Measurements from ENCODE around the gene CPA1. TPM values are rescaled to one million over a fixed set of nuclear protein-coding genes. Genes with fewer than 3 reads are reported as not detected.

The CPA1 gene
- total and polyA plus RNA-seq, 2 of the 13 experiments (the other 11 are each of a cell fraction or from before 2014, with no cell fraction given): 0.20 to 0.58 TPM

DNA sequence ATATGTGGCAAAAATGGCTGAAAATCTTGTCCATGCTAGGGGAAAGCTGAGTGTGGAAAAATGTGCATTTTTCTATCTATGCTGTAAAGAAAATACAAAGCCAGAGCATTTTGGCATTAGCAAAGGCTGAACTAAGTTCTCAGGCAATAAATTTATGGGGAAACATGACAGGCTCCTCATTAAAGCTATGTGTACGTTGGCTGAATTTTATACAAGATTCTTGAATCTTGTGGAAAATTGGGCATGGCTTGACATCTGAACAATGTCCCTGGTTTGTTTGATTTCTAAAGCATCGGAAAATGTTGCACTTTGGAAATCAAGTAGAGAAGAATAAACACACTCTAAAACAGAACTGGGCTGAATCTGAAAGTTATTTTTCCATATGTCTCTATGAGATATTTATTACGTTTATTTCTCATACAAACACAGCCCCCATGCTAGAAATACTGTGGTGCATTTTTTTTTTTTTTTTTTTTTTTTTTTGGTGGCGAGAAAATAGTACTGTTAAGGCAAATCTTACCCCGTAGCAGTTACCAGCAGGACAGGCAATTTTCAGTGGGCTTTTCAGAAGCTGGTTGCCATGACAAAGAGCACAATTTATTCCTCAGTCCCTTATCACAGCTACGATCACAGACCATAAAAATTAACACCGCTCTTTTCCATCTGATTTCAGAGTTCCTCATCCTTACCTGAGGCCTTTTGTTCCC, 16.9 kb downstream of the CPA1 start:
- no peak overlapping the region for H3K4me2 ChIP-seq (ENCODE audit: low read depth, low read length)
- ChIA-PET POLR2A (no interaction called here), CTCF (ENCODE audit: low intra/inter-chr PET ratio, low total read pairs) (no interaction called here)
- no peaks in the 10 kb centered on the region for H3K9me3 ChIP-seq (ENCODE audit: low read length)
- H3K79me2 ChIP-seq (ENCODE audit: insufficient read depth, low read length): no peaks in the 10 kb centered on the region
- ATAC-seq (no peak), DNase-seq (ENCODE audit: low spot score) (no peak), FAIRE-seq (no peak)
- no peak overlapping the region for H3K4me3 ChIP-seq (replicated peaks in 1 of 3; ENCODE audit: insufficient read depth in 1 of 3, low read depth in 2 of 3, low read length in 3 of 3)
- 76% methylated on average over 7 of the region's 7 CpGs for WGBS (ENCODE audit: low lambda C conversion rate)
- no peak overlapping the region for H3K9ac ChIP-seq (ENCODE audit: insufficient read depth, low read depth, low read length)
- no peaks in the 10 kb centered on the region for H3K4me1 ChIP-seq (ENCODE audit: insufficient read depth, low read length)
- no peak overlapping the region for H3K27ac ChIP-seq (ENCODE audit: extremely low read length, insufficient read depth, low read length)
- no peaks in the 10 kb centered on the region for H3K36me3 ChIP-seq (replicated peaks in 1 of 2; ENCODE audit: control insufficient read depth in 1 of 2, insufficient read depth in 2 of 2, low read length in 2 of 2)
- H3K27me3 ChIP-seq (ENCODE audit: control insufficient read depth in 1 of 2, insufficient read depth in 2 of 2, low read length in 2 of 2): no peaks in the 10 kb centered on the region
- in situ Hi-C loops (cut with HindIII; ENCODE audit: extremely low pct_ligation_motif_present, low pct_unique_long_range_greater_than_20kb) (no loop called here), intact Hi-C loops (cut with micrococcal nuclease; ENCODE audit: unreplicated experiment) (no loop called here)
- no peak overlapping the region for H2AFZ ChIP-seq (ENCODE audit: low read length)
- BruUV-seq (replicated peaks): no TSS peak
- H4K20me1 ChIP-seq (ENCODE audit: insufficient read depth, low read length): no peaks in the 10 kb centered on the region
- TF ChIP-seq CEBPG (CRISPR knock-in tag; IDR thresholded peaks at IDR 0.05): no peak
- 0 out of 4 replicates have a peak, but pooled peaks of 1 of the 2 experiments have one; percentile 11 for TF ChIP-seq MAFK (conservative IDR thresholded peaks at IDR 0.05 in 1 of 2, IDR thresholded peaks at IDR 0.05 in 1 of 2; ENCODE audit: low read length in 2 of 2)

DNA sequence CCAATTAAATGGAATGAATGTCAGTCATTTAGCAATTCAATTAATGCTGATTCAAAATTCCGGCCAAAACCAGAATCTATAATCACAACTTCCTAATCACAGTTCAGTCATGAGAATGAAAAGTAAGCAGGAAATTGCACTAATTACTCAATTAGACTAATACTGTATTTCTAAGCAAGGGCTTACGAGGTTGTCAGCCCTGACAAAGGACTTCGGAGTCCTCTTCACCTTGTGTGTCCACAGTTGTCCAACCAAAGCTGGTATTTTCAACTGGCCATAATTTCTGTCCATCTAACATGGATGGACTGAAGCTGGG, 17.4 kb downstream of the CPA1 start:
- ATAC-seq (no peak), DNase-seq (ENCODE audit: low spot score) (no peak), FAIRE-seq (no peak)
- no peaks in the 10 kb centered on the region for H3K79me2 ChIP-seq (ENCODE audit: insufficient read depth, low read length)
- no peak overlapping the region for H3K27ac ChIP-seq (ENCODE audit: extremely low read length, insufficient read depth, low read length)
- no peak for TF ChIP-seq MATR3 (CRISPR knock-in tag; IDR thresholded peaks at IDR 0.05)
- no peak for TF ChIP-seq ZSCAN22 (CRISPR knock-in tag; IDR thresholded peaks at IDR 0.05)
- TF ChIP-seq PRDM15 (CRISPR knock-in tag; IDR thresholded peaks at IDR 0.05): no peak
- TF ChIP-seq GLMP (CRISPR knock-in tag; IDR thresholded peaks at IDR 0.05; ENCODE audit: borderline replicate concordance): no peak
- H2AFZ ChIP-seq (ENCODE audit: low read length): no peak overlapping the region
- no peaks in the 10 kb centered on the region for H3K27me3 ChIP-seq (ENCODE audit: control insufficient read depth in 1 of 2, insufficient read depth in 2 of 2, low read length in 2 of 2)
- no peak overlapping the region for H3K4me3 ChIP-seq (replicated peaks in 1 of 3; ENCODE audit: insufficient read depth in 1 of 3, low read depth in 2 of 3, low read length in 3 of 3)
- intact Hi-C loops (cut with micrococcal nuclease; ENCODE audit: unreplicated experiment) (no loop called here), in situ Hi-C loops (cut with HindIII; ENCODE audit: extremely low pct_ligation_motif_present, low pct_unique_long_range_greater_than_20kb) (no loop called here)
- ChIA-PET CTCF (ENCODE audit: low intra/inter-chr PET ratio, low total read pairs) (no interaction called here), POLR2A (no interaction called here)
- no TSS peak for BruUV-seq (replicated peaks)
- no peaks in the 10 kb centered on the region for H4K20me1 ChIP-seq (ENCODE audit: insufficient read depth, low read length)
- 90% methylated on average over 3 of the region's 3 CpGs for WGBS (ENCODE audit: low lambda C conversion rate)
- no peaks in the 10 kb centered on the region; a peak in 1 of 5 replicates for H3K36me3 ChIP-seq (replicated peaks in 1 of 2; ENCODE audit: control insufficient read depth in 1 of 2, insufficient read depth in 2 of 2, low read length in 2 of 2)
- H3K4me1 ChIP-seq (ENCODE audit: insufficient read depth, low read length): no peaks in the 10 kb centered on the region
- H3K9ac ChIP-seq (ENCODE audit: insufficient read depth, low read depth, low read length): no peak overlapping the region
- H3K9me3 ChIP-seq (ENCODE audit: low read length): no peaks in the 10 kb centered on the region
- no peak overlapping the region for H3K4me2 ChIP-seq (ENCODE audit: low read depth, low read length)
